SK-N-MC (cell line): ENCODE data around the gene RALGDS.
"Not testable (repeated sequence)": the region's sequence is repeated elsewhere in the genome, so short reads cannot be mapped to it uniquely, and the experiment has no call there.

Experiments
- DNase-seq: peaks from one replicate; pipeline ENCODE4 v3.0.0-alpha.2; 2011; ENCODE audit warnings: low read depth, low spot score
- H3K27ac ChIP-seq: fragments of 200-600 bp; sonication (generic); 2 replicates; pipeline ENCODE4 v1.5.1; 2016; ENCODE audit warnings: mixed run types
- H3K36me3 ChIP-seq: fragments of 200-600 bp; sonication (generic); 2 replicates; pipeline ENCODE4 v1.6.1; 2017; ENCODE audit warnings: antibody characterized with exemption, low read length, mixed read lengths; ENCODE audit not compliant: insufficient read depth
- H3K4me3 ChIP-seq: fragments of 200-600 bp; sonication (generic); 2 replicates; pipeline ENCODE4 v1.5.1; 2016
- H3K9ac ChIP-seq: fragments of 200-600 bp; sonication (generic); 2 replicates; pipeline ENCODE4 v1.8.0; 2017; ENCODE audit warnings: mixed run types, mixed read lengths; ENCODE audit not compliant: insufficient read length
- H3K9me3 ChIP-seq: fragments of 200-600 bp; sonication (generic); 2 replicates; pipeline ENCODE4 v1.6.1; 2017; ENCODE audit warnings: low read depth, mild to moderate bottlenecking, antibody characterized with exemption, low read length, moderate library complexity, mixed read lengths
- EZH2 ChIP-seq: fragments of 200-600 bp; sonication (generic); IDR thresholded peaks from one replicate; pipeline ENCODE4 v1.6.1; 2017; ENCODE audit warnings: antibody characterized with exemption
- FOXP2 ChIP-seq: optimal IDR thresholded peaks from 2 replicates; pipeline ENCODE3; 2011; ENCODE audit warnings: mild to moderate bottlenecking, moderate library complexity; ENCODE audit not compliant: insufficient read depth; ENCODE audit errors: extremely low read length, control extremely low read depth
- POLR2AphosphoS5 ChIP-seq: IDR thresholded peaks from 2 replicates; pipeline ENCODE4 v1.6.1; 2012; ENCODE audit warnings: mild to moderate bottlenecking, low read depth, low read length, borderline replicate concordance

RALGDS gene

DNA sequence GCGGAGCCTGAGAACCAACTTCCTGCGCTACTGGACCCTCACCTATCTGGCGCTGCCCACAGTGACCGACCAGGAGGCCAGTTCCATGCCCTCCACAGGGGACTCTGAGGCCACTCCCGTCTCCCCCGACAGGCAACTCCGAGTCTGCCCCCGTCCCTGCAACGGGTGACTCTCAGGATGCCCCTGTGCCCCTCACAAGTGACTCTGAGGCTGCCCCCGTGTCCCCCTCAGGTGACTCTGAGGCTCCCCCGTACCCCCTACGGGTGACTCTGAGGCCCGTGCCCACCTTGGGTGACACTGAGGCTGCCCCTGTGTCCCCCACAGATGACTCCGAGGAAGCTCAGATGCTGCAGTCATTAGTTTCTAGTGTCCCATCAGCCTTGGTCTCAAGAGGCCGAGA lies 34.1 kb downstream of the RALGDS start:
- H3K9ac ChIP-seq, result no peak overlapping the region
- H3K27ac ChIP-seq, result no peak overlapping the region
- no peak overlapping the region for H3K4me3 ChIP-seq
- H3K36me3 ChIP-seq, result no peaks in the 10 kb centered on the region
- no peak for DNase-seq
- H3K9me3 ChIP-seq, result no peaks in the 10 kb centered on the region
- TF ChIP-seq POLR2AphosphoS5 (no peak), EZH2 (no peak), FOXP2 (no peak)

DNA sequence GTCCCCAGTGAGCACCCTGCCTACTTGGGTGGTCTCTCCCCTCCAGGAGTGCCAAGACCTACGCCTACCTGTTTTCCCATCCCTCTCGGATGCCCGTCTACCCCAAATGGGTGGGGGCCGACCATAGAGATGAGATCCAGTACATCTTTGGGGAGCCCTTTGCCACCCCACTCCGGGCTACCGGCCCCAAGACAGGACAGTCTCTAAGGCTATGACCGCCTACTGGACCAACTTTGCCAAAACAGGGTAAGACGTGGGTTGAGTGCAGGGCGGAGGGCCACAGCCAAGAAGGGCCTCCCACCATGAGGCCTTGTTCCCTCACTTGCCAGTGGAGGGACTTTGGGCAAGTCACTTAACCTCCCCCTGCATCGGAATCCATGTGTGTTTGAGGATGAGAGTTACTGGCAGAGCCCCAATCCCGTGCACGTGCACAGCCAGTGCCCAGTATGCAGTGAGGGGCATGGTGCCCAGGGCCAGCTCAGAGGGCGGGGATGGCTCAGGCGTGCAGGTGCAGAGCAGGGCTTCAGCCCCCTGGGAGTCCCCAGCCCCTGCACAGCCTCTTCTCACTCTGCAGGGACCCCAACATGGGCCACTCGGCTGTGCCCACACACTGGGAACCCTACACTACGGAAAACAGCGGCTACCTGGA lies 34.7 kb downstream of the RALGDS start:
- not testable (repeated sequence) for H3K9ac ChIP-seq, H3K36me3 ChIP-seq, H3K27ac ChIP-seq, H3K4me3 ChIP-seq, H3K9me3 ChIP-seq, DNase-seq

DNA sequence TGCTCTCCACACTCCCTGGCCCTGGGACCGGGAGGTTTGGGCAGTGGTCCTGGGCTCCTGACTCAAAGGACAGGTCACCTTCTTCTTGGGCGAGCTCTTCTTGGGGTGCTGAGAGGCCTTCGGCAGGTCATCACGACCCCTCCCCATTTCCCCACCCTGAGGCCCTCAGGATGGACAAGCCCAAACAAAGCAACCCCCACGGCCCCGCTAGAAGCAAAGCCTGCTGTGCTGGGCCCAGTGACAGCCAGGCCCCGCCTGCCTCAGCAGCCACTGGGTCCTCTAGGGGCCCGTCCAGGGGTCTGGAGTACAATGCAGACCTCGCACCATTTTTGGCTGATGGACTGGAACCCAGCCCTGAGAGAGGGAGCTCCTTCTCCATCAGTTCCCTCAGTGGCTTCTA lies 37.4 kb downstream of the RALGDS start:
- not testable (repeated sequence) for H3K27ac ChIP-seq, H3K4me3 ChIP-seq, H3K9me3 ChIP-seq, H3K36me3 ChIP-seq, H3K9ac ChIP-seq, DNase-seq

DNA sequence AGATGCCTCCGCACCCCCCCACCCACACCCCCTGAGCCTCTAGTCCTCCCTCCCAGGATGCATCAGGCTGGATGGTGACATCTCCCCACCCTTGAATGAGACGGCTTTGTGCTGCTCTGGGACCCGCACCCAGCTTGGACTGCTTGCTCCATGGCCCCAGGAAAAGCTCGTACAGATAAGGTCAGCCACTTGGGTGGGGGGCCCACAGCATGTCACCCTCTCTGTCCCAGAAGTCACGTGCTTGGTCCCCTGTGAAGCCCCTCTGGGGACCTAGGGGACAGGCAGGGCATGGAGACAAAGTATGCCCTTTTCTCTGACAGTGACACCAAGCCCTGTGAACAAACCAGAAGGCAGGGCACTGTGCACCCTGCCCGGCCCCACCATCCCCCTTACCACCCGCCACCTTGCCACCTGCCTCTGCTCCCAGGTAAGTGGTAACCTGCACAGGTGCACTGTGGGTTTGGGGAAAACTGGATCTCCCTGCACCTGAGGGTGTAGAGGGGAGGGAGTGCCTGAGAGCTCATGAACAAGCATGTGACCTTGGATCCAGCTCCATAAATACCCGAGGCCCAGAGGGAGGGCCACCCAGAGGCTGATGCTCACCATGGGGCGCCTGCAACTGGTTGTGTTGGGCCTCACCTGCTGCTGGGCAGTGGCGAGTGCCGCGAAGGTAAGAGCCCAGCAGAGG lies 38.9 kb downstream of the RALGDS start:
- not testable (repeated sequence) for H3K4me3 ChIP-seq, H3K27ac ChIP-seq

DNA sequence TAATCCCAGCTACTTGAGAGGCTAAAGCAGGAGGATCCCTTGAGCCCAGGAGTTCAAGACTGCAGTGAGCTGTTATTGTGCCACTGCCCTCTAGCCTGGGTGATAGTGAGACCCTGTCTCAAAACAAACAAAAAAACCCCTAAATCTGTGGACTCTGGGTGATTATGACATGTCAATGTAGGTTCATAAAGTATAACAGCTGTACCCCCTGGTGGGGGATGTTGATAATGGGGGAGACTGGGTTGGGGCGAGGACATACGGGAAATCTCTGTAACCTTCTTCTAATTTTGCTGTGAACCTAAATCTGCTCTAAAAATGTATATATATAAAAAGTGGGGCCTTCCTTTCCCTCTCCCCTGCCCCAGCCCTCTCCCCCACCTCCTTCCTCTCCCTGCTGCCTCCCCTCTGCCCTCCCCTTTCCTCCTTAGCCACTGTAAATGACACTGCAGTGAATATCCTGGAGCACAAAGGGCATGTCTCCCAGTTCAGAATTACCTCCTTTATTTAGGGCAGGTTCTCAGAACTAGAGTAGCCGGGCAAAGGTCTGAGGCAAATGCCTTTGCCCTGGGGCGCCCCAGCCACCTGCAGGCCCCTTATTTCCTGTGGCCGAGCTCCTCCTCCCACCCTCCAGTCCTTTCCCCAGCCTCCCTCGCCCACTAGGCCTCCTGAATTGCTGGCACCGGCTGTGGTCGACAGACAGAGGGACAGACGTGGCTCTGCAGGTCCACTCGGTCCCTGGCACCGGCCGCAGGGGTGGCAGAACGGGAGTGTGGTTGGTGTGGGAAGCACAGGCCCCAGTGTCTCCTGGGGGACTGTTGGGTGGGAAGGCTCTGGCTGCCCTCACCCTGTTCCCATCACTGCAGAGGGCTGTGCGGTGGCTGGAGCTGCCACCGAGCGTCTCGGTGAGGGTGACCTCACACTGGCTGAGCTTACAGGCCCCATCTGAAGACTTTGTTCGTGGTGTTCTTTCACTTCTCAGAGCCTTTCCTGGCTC lies 40.0 kb downstream of the RALGDS start:
- not testable (repeated sequence) for H3K9ac ChIP-seq, H3K27ac ChIP-seq, H3K36me3 ChIP-seq, H3K9me3 ChIP-seq, DNase-seq, H3K4me3 ChIP-seq

More for the DNA sequence above, 38.9 kb downstream of the RALGDS start:
- H3K36me3 ChIP-seq, H3K9ac ChIP-seq, DNase-seq, H3K9me3 ChIP-seq: not testable (repeated sequence)

DNA sequence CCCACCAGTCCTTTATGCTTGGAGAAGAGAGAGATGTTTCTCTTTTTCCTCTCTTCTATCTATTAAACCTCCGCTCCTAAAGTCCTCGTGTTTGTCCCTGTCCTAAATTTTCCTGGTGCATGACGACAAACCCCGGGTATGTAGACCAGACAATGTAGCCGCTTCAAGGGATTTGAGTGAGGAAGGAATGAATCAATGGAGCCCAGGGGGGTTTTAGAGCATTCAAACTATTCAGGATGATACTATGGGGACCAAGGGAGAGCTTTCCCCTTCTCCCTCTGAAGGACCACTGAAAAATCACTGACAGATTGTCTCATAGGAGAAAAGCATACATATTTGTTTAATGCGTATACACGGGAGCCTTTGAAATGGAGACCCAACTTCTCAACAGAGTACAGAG lies 40.9 kb downstream of the RALGDS start:
- Histone ChIP-seq H3K27ac (no peak overlapping the region), H3K9me3 (no peaks in the 10 kb centered on the region), H3K9ac (no peak overlapping the region), H3K36me3 (no peaks in the 10 kb centered on the region), H3K4me3 (no peak overlapping the region)
- TF ChIP-seq POLR2AphosphoS5 (no peak), EZH2 (no peak), FOXP2 (no peak)
- no peak for DNase-seq

DNA sequence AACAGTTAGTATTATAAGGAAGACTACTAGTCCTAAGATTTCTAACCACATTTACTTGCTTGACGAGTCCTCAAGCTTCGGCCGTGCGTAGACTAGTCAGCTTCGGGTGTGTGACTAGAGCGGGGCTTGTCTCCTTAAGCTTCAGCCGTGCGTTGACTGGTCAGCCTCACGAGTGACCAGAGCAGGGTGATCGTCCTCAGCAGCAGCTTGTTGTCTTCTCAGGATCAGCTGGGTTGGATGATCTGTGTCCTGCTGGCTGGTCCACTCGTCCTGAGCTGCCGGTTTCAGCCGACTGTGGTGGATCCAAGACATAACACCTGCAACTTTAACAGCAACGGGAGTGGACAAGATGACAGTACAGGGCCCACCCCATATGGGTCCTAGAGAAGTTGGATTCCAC lies 42.6 kb downstream of the RALGDS start:
- Histone ChIP-seq H3K9ac (no peak overlapping the region), H3K36me3 (no peaks in the 10 kb centered on the region), H3K4me3 (no peak overlapping the region), H3K9me3 (no peaks in the 10 kb centered on the region), H3K27ac (no peak overlapping the region)
- no peak for DNase-seq
- TF ChIP-seq FOXP2 (no peak), EZH2 (no peak), POLR2AphosphoS5 (no peak)

DNA sequence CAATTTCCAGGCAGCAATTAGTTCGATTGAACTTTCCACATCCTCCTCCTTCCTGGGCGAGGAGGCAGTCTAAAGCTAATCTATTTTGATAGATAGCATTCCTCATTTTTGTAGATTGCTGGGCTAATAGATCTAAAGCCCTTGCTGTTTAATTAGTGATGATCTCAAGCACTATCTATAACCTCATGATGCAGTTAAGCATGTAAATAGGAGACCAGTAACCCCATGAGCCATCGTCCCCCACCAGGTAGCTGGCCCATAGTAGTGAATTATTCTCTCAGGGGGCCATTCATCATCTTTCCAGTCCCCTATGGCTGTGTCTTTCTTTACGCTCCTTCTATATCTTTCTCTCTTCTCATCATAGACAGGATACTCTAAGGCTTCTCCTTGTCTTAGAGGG lies 44.3 kb downstream of the RALGDS start:
- no peak for DNase-seq
- Histone ChIP-seq H3K9ac (no peak overlapping the region), H3K36me3 (no peaks in the 10 kb centered on the region), H3K4me3 (no peak overlapping the region), H3K27ac (no peak overlapping the region), H3K9me3 (no peaks in the 10 kb centered on the region)
- no peak for TF ChIP-seq FOXP2
- no peak for TF ChIP-seq POLR2AphosphoS5
